Kidney glomerular epithelial cell (primary cell): ENCODE results near the gene POLD1.

Source experiments
- DNase-seq: peaks from one replicate; lab custom pipeline; 2025; lab: John Stamatoyannopoulos, UW

POLD1 gene

GRCh38 chr19:50418176-50419021 is 34.3 kb downstream of the POLD1 start, which contains the start of gene SPIB:
Gene SPIB, plus strand, starts transcription at chr19:50418938. Its CDS starts 25 bp downstream, at chr19:50418963.
- DNase-seq, result no peak

GRCh38 chr19:50419022-50419579 is 35.0 kb downstream of the POLD1 start:
- no peak for DNase-seq

GRCh38 chr19:50419580-50420035 is 35.5 kb downstream of the POLD1 start:
- DNase-seq, result no peak

- DNase-seq, result no peak
These were observed 36.0 kb downstream of the POLD1 start for GRCh38 chr19:50420127-50420526.

GRCh38 chr19:50420808-50421207 is 36.7 kb downstream of the POLD1 start:
- no peak for DNase-seq

- no peak for DNase-seq
These were observed 38.5 kb downstream of the POLD1 start for GRCh38 chr19:50422397-50423278.

GRCh38 chr19:50423279-50424113 is 39.3 kb downstream of the POLD1 start:
- DNase-seq, result no peak

- DNase-seq, result no peak
These were observed 41.4 kb downstream of the POLD1 start for GRCh38 chr19:50425581-50425980.

GRCh38 chr19:50427318-50427925 is 43.3 kb downstream of the POLD1 start:
- no peak for DNase-seq

GRCh38 chr19:50427997-50428425 is 43.9 kb downstream of the POLD1 start:
- peak; percentile 17 for DNase-seq

- no peak for DNase-seq
These were observed 44.8 kb downstream of the POLD1 start for GRCh38 chr19:50428772-50429463.

GRCh38 chr19:50430888-50431342 is 46.8 kb downstream of the POLD1 start:
- DNase-seq, result no peak

GRCh38 chr19:50431343-50432220 is 47.4 kb downstream of the POLD1 start:
- peak; percentile 54 for DNase-seq

GRCh38 chr19:50432221-50433028 is 48.3 kb downstream of the POLD1 start, which contains the start of gene MYBPC2:
Gene MYBPC2, plus strand, starts transcription at chr19:50432892. Its CDS starts 62 bp downstream, at chr19:50432954.
- no peak for DNase-seq

GRCh38 chr19:50433201-50434180 is 49.3 kb downstream of the POLD1 start:
- no peak for DNase-seq

- DNase-seq, result no peak
These were observed 50.4 kb downstream of the POLD1 start for GRCh38 chr19:50434525-50434924.

GRCh38 chr19:50435221-50435620 is 51.1 kb downstream of the POLD1 start:
- no peak for DNase-seq
